Fibroblast of lung (primary cell): ENCODE results near the gene DDOST. TPM values are rescaled to one million over a fixed set of nuclear protein-coding genes. Genes with fewer than 3 reads are reported as not detected.

Source experiments
- DNase-seq, 2 donors: peaks; one replicate each; pipeline versions ENCODE4 v3.0.0 to v3.0.0-alpha.2; 2010; ENCODE audit warnings: low read depth in 2 of 2
- H2AFZ ChIP-seq: 2 replicates; pipeline ENCODE4 v1.5.1; 2012; ENCODE audit warnings: low read length, control low read depth, inconsistent platforms
- H3K27ac ChIP-seq: 2 replicates; pipeline ENCODE4 v1.5.1; 2011; ENCODE audit warnings: low read length, control low read depth; ENCODE audit not compliant: insufficient read depth
- H3K27me3 ChIP-seq: 2 replicates; pipeline ENCODE4 v1.5.1; 2011; ENCODE audit warnings: mild to moderate bottlenecking, low read length; ENCODE audit not compliant: control insufficient read depth, insufficient read depth
- H3K36me3 ChIP-seq: 2 replicates; pipeline ENCODE4 v1.5.1; 2011; ENCODE audit warnings: low read length; ENCODE audit not compliant: control insufficient read depth, insufficient read depth
- H3K4me1 ChIP-seq: 2 replicates; pipeline ENCODE4 v1.5.1; 2011; ENCODE audit warnings: low read length; ENCODE audit not compliant: control insufficient read depth, insufficient read depth; ENCODE audit errors: extremely low read depth
- H3K4me2 ChIP-seq: 2 replicates; pipeline ENCODE4 v1.5.1; 2011; ENCODE audit warnings: low read length, control low read depth; ENCODE audit not compliant: insufficient read depth; ENCODE audit errors: extremely low read depth
- H3K4me3 ChIP-seq, 4 experiments: fragments of 200-600 bp in 1 of 4; sonication (generic) in 1 of 4; replicated peaks in 1 of 4; 2 replicates each; pipeline ENCODE4 v1.5.1; 2011 to 2016; ENCODE audit warnings: low read length in 4 of 4, low read depth in 3 of 4, mild to moderate bottlenecking in 3 of 4, control low read depth in 2 of 4, inconsistent platforms in 1 of 4, mixed read lengths in 1 of 4; ENCODE audit not compliant: insufficient read depth in 1 of 4; ENCODE audit errors: control extremely low read depth in 1 of 4
- H3K79me2 ChIP-seq: 2 replicates; pipeline ENCODE4 v1.5.1; 2012; ENCODE audit warnings: mild to moderate bottlenecking, low read length, inconsistent platforms; ENCODE audit not compliant: control insufficient read depth, insufficient read depth
- H3K9ac ChIP-seq: 2 replicates; pipeline ENCODE4 v1.5.1; 2011; ENCODE audit warnings: mild to moderate bottlenecking, low read length, control low read depth; ENCODE audit not compliant: insufficient read depth
- H3K9me3 ChIP-seq: 2 replicates; pipeline ENCODE4 v1.5.1; 2012; ENCODE audit warnings: low read depth, low read length; ENCODE audit not compliant: control insufficient read depth, insufficient read depth
- H4K20me1 ChIP-seq: 2 replicates; pipeline ENCODE4 v1.5.1; 2011; ENCODE audit warnings: low read length; ENCODE audit not compliant: control insufficient read depth, insufficient read depth; ENCODE audit errors: extremely low read depth
- EZH2 ChIP-seq: IDR thresholded peaks from 2 replicates; pipeline ENCODE4 v1.5.1; 2012; ENCODE audit warnings: low read length, control low read depth, mild to moderate bottlenecking; ENCODE audit errors: missing control alignments
- polyA plus RNA-seq, 2 donors: library from polyadenylated mRNA; depleted of rRNA in 1 of 2; stranded (reverse) in 1 of 2; unstranded in 1 of 2; fragments of >200 nt; gene quantifications; 2 replicates each; pipeline ENCODE4 v1.2.1, GENCODE V29; 2011 to 2012; ENCODE audit warnings: missing spikeins in 1 of 2
- total RNA-seq: library from RNA; depleted of rRNA; stranded (reverse); fragments of >200 nt; gene quantifications from 2 replicates; pipeline ENCODE4 v1.2.1, GENCODE V29; 2014
- TF ChIP-seq, protein P1 (sequence below), 2 donors: IDR thresholded peaks in 1 of 2; conservative IDR thresholded peaks in 1 of 2; 1 replicate in 1 of 2; 2 replicates in 1 of 2; pipeline ENCODE4 v1.5.1; 2011 to 2012; ENCODE audit warnings: low read length in 2 of 2, control low read depth in 1 of 2, inconsistent platforms in 1 of 2, low read depth in 1 of 2, mild to moderate bottlenecking in 1 of 2

The DDOST gene
- total and polyA plus RNA-seq, 2 donors (not counting 1 experiment from before 2014, with no cell fraction given) = 319 to 372 TPM

DNA sequence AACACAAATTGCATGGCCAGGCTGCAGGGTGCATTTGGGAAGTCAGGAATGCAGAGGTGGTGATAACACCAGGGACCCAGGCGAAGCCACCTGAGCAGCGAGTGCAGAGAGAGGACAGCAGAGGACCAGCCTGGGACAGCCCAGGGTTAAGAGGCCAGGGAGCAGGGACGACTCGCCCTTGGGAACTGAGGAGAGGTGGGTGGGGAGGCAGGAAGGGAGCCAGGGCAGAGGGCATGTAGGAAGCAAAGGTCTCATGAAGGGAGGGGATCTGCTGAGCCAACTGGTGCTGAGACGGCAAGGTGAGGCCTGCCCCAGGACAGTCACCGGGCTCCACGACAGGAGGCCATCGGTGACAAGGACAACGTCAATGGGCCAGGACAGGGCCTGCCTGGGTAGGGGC is 40.3 kb upstream of the DDOST start:
- TF ChIP-seq, protein P1, sequence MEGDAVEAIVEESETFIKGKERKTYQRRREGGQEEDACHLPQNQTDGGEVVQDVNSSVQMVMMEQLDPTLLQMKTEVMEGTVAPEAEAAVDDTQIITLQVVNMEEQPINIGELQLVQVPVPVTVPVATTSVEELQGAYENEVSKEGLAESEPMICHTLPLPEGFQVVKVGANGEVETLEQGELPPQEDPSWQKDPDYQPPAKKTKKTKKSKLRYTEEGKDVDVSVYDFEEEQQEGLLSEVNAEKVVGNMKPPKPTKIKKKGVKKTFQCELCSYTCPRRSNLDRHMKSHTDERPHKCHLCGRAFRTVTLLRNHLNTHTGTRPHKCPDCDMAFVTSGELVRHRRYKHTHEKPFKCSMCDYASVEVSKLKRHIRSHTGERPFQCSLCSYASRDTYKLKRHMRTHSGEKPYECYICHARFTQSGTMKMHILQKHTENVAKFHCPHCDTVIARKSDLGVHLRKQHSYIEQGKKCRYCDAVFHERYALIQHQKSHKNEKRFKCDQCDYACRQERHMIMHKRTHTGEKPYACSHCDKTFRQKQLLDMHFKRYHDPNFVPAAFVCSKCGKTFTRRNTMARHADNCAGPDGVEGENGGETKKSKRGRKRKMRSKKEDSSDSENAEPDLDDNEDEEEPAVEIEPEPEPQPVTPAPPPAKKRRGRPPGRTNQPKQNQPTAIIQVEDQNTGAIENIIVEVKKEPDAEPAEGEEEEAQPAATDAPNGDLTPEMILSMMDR (conservative IDR thresholded peaks at IDR 0.05 in 1 of 2, IDR thresholded peaks at IDR 0.05 in 1 of 2; ENCODE audit: low read depth in 1 of 2, low read length in 2 of 2) = no peak
- TF ChIP-seq EZH2 = no peak
- H3K36me3 ChIP-seq = no peaks in the 10 kb centered on the region
- peaks cover 17% of the 10 kb centered on the region for H3K4me1 ChIP-seq
- no peak for DNase-seq
- no peaks in the 10 kb centered on the region for H3K9me3 ChIP-seq
- H3K9ac ChIP-seq = no peak overlapping the region
- no peaks in the 10 kb centered on the region for H4K20me1 ChIP-seq
- no peak overlapping the region for H2AFZ ChIP-seq
- H3K27me3 ChIP-seq = no peaks in the 10 kb centered on the region
- no peaks in the 10 kb centered on the region for H3K79me2 ChIP-seq
- H3K27ac ChIP-seq = no peak overlapping the region
- no peak overlapping the region for H3K4me3 ChIP-seq
- H3K4me2 ChIP-seq = no peak overlapping the region

DNA sequence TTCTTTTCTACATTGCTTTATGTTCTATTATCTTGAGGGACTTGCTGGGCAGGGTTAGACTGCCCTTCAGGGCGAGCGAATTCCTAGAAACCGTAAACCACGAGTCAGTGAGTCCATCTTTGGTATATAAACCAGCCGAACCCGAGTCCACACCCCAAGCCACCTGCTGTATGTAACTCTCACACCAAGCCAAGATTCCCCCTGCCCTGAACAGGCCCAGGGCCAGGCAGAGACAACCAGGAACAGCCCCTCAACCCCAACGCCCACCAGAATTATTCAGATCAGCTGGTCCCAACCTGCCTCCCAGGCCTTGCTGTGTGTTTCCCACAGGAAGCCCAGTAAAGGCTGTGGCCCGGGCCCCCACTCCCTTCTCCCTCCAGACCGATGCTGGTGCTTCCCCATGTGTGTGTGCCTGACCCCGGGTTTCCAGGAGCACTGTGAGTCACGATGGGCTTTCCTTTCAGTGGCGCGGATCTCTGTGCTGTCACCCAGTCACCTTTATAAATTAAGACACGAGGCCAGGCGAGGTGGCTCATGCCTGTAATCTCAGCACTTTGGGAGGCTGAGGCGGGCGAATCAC is 39.6 kb upstream of the DDOST start:
- Histone ChIP-seq H3K36me3 (no peaks in the 10 kb centered on the region), H2AFZ (no peak overlapping the region), H3K79me2 (no peaks in the 10 kb centered on the region), H3K27ac (no peak overlapping the region), H3K4me1 (peaks cover 17% of the 10 kb centered on the region), H4K20me1 (no peaks in the 10 kb centered on the region), H3K27me3 (no peaks in the 10 kb centered on the region), H3K4me2 (no peak overlapping the region), H3K9ac (no peak overlapping the region), H3K9me3 (no peaks in the 10 kb centered on the region), H3K4me3 (no peak overlapping the region)
- TF ChIP-seq, protein P1 (conservative IDR thresholded peaks at IDR 0.05 in 1 of 2, IDR thresholded peaks at IDR 0.05 in 1 of 2; ENCODE audit: low read depth in 1 of 2, low read length in 2 of 2) = no peak
- no peak for TF ChIP-seq EZH2
- no peak for DNase-seq

DNA sequence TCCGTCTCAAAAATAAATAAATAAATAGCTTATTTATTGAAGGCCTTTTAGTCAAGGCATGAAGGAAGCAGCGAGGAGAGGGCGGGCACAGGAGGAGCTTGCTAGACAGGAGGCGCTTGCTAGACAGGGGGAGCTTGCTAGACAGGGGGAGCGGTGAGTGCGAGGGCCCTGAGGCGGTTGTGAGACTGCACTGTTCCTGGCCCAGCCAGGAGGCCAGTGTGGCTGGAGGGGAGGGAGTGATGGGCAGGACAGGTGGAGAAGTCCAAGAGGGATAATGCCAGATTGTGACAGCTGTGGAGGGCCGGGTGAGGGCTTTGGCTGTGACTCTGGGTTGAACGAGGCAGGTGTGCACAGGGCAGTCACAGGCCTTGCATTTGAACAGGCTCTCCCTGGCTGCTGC is 38.4 kb upstream of the DDOST start:
- TF ChIP-seq EZH2 = no peak
- TF ChIP-seq, protein P1 (conservative IDR thresholded peaks at IDR 0.05 in 1 of 2, IDR thresholded peaks at IDR 0.05 in 1 of 2; ENCODE audit: low read depth in 1 of 2, low read length in 2 of 2) = no peak
- Histone ChIP-seq H3K79me2 (no peaks in the 10 kb centered on the region), H3K27me3 (no peaks in the 10 kb centered on the region), H2AFZ (no peak overlapping the region), H3K9ac (no peak overlapping the region), H3K4me2 (no peak overlapping the region), H3K4me3 (no peak overlapping the region), H3K27ac (no peak overlapping the region), H4K20me1 (no peaks in the 10 kb centered on the region), H3K4me1 (peaks cover 17% of the 10 kb centered on the region), H3K36me3 (no peaks in the 10 kb centered on the region), H3K9me3 (no peaks in the 10 kb centered on the region)
- no peak for DNase-seq
